Hematopoietic multipotent progenitor cell treated with erythropoietin and hydrocortisone succinate and interleukin-3 and kit ligand, for 6 days (in vitro differentiated cells): ENCODE measurements around the gene CNOT6L.
"Not testable (repeated sequence)": the region's sequence is repeated elsewhere in the genome, so short reads cannot be mapped to it uniquely, and the experiment has no call there.

Source experiments
- DNase-seq: peaks from one replicate; pipeline ENCODE4 v3.0.0-alpha.2; 2015

The CNOT6L gene

DNA sequence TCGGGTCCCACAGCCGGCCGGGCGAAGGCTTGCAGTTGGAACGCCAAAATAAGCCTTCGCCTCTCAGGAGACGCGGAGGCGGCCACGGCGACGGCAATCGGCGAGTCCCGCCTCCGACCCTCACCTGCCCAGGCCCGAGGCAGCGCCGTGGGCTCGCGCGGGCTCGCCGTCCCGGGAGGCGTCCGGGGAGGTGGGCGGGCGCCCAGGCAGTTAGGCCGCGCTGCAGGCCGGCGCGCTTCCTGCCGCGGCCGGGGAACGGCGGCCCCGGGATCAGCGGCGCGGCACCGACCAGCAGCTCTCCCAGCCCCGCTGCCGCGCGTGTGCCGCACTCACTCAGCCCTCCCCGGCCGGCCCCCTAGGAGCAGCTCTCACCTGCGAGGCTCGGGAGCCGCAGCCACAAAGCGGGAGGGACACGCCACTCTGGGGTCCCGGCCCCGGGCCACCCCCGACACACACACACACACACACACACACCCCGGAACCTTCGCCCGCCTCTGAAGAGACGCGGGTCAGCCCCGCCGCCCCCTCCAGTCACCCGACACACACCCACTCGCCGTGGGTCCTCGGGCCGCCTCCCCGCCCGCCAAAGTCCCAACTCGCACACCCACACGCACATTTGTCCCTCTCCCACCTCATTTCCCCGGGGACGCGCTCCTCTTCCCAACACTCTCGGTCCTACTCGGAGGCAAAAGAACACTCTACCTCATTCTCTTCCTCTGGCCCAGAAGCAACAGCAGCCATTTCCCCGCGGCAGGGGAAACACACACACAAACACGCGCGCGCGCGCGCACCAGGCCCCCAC, at the start of gene CNOT6L:
TSS of gene CNOT6L (minus strand) at position 767 of the 802 bp plus-strand sequence. CDS start at position 707, 60 bp downstream.
- DNase-seq, result peak; percentile 74

GRCh38 chr4:77865259-77865658, 46.1 kb upstream of the CNOT6L start:
- no peak for DNase-seq

- DNase-seq, result not testable (repeated sequence)
These were observed 44.2 kb upstream of the CNOT6L start for GRCh38 chr4:77863341-77863740.

DNA sequence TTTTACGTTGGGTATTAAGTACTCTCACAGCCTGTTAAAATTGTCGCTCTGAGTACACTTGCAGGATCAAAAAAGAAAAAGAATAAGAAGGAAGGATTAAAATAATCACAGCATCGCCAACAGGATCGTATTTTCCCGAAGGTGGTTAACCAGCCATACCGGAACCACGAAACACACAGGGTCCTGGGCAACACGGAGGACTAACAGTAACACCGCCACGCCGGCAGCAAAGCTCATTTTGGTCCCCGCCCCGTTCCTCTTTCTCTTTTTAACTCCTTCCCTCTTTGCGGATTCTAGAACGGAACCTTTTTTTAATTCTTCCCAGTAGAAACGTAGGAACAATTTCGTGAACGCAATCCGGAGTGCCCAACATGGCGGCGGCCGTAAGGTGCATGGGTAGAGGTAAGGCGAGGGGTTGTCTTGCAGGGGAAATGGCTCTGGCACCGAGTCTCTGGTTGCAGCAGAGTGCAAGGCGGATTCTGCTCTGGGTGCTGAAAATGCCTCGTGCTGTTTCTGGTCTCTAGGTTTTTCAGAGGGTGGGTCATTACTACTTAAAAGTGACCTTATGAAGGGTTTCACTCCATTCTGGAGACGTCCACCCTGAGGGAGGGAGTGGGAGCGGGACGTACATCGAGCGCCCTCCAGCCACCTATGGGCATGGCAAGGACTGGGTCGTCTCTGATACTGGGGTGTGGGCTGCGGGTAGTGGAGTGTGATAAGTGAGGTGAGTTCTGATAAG, 43.5 kb upstream of the CNOT6L start, which contains the start of gene MRPL1:
TSS of gene MRPL1 (plus strand) at position 353 of the 739 bp plus-strand sequence. CDS start at position 372, 19 bp downstream.
- DNase-seq, result peak; percentile 99

DNA sequence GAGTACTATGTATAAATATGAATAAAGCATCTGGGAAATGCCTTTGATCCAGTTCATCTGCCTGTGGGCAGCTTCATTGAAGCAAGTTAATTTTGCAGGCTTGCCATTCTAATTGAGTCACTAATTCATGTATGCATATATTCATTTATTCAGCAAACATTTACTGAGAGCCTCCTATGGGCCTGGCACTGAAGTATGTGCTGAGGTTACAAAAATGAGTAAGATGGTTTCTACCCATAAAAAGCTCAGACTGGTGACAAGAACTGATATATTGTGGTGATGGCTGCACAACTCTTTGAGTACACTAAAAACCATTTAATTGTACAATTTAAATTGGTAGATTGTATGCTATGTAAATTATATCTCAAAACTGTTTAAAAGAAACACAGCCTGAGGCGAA, 42.3 kb upstream of the CNOT6L start:
- DNase-seq, result peak; percentile 20

DNA sequence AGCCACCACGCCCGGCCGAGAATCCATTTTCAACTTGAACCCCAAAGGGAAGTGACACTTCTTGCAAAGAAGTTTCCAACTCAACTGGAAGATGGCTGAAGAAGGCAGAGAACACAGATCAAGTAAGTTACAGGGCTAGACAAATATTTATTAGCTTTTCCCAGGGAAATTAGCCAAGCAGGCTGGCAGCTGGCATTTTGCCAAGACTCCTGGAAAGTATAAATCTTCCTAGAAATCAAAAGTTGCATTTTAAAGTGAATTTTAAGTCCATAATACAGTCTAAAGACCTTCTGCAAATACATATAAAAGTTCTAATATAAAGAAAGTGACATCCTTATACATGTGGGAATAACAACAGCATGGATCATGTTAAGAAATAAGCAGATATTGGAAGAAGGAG, 40.1 kb upstream of the CNOT6L start:
- DNase-seq, result no peak

- no peak for DNase-seq
These were observed 37.0 kb upstream of the CNOT6L start for GRCh38 chr4:77856152-77856551.

- peak; percentile 67 for DNase-seq
These were observed 35.4 kb upstream of the CNOT6L start for GRCh38 chr4:77854431-77855111.

- peak; percentile 82 for DNase-seq
These were observed 33.8 kb upstream of the CNOT6L start for GRCh38 chr4:77852892-77853495.

- DNase-seq, result no peak
These were observed 30.3 kb upstream of the CNOT6L start for GRCh38 chr4:77849278-77849965.

- DNase-seq, result no peak
These were observed 29.3 kb upstream of the CNOT6L start for GRCh38 chr4:77848508-77848907.

- no peak for DNase-seq
These were observed 26.8 kb upstream of the CNOT6L start for GRCh38 chr4:77845929-77846328.

DNA sequence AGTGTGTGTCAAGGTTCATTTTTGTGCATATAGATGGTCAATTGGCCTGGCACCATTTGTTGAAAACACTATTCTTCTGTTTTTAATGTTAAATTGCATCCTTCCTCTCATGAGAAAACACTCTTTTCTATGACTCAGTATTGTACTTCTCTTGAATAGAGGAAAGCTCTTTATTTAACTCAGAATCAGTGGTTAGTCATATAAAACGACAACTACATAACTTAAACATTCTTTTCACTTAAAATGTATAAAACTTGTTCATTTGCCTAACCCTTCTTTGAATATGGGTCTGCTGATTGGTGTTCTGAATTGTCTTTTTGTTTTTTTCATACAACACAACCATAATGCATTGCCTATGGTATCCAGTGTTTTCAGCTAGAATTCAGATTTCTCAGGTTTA, 26.2 kb upstream of the CNOT6L start:
- no peak for DNase-seq

GRCh38 chr4:77844363-77844762, 25.2 kb upstream of the CNOT6L start:
- no peak for DNase-seq

GRCh38 chr4:77843628-77844027, 24.5 kb upstream of the CNOT6L start:
- DNase-seq, result no peak

DNA sequence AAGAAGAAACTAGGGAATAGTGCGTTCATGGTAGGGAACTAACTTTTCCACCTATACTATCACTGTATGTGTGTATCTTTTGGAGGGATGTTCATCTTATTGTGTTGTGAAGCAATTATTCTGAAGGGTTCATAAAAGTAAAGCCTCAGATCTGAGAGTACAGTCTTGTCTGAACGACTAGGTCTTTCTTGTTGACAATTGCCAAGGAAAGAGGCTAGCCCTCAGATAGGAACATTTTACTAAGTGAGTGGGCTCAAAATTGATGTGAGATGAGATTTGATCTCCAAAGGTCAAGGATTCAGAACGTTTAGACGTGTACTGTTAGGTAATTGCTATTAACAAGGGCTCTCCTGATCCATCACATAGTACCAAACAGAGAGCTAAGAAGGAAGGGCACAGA, 15.2 kb upstream of the CNOT6L start:
- DNase-seq, result no peak

DNA sequence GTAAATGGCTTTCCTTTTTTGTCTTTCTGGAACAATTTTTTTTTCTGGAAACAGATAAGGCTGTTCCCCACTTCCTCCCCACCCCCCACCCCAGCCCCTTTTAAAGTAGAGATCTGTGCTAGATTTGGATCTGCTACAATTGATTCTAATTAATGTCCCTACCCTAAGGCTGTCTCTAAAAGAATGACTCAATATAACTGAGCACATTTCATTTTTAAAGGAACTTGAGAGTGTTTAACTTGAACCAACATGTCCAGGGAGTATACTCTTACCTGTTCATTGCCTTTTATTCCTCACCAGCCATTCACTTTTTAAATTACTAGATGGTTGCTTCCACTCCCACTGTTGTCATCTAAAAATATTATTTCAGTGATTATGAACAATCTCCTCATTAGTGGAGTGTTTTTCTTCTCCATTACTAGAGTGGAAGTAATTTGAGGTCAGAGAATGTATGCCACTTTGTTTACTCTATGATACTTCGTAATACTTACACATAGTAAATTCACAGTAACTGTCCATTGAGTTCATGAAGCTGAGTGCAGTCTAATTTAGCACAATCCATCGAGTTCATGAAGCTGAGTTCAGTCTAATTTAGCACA, 14.1 kb upstream of the CNOT6L start:
- no peak for DNase-seq

DNA sequence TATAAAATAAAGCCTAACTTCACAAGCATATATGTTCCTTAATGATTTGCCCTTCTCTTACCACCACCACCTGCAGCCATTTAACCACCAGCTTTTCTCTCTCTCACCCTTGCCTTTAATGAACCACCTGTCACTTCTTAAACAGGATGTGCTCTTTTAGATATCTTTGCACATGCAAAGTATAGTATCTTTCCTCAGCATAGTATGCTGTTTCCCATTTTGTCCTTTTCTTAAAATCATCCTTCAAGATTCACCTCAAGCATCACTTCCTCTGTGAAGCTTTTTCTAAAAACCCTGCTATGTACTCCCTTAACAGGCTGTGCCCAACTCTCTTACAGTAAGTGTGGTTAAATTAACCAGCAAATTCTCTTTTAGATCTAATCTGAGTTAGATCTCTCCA, 8.2 kb upstream of the CNOT6L start:
- DNase-seq, result no peak

DNA sequence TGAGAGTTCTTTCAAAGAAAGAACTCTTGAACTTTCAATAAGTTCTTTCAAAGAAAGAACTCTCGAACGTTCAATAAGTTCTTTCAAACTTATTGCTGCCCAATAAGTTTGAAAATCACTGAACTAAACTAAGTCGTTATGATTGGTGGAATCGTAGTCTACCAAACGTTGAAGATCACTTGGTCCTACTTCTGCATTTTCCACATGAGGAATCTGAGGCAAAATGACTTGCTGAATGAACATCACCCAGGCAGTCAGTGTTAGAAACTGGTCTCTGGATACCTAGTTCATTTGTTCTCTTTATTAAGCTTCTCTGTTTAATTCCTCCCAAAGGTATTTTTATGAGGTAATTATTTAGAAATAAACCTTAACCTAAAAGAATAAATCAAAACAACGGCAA, 7.1 kb upstream of the CNOT6L start:
- no peak for DNase-seq

DNA sequence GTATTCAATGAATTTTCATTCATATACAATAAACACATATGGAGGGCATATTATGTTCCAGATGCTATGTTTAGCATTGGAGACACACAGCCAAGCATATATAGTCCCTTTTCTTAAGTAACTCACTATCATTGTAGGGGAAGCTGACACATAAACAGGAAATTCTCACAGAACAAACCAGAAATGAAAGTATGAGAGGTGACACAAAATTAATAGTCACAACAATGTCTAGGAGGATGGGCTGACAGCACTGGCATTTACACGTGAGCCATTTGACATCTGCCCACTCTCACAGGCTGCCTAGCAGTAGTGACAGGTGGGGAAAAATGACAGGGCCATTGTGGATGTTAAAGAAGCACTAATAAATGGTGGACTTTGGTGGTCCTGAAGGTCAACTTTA, 2.6 kb upstream of the CNOT6L start:
- DNase-seq, result peak; percentile 17

DNA sequence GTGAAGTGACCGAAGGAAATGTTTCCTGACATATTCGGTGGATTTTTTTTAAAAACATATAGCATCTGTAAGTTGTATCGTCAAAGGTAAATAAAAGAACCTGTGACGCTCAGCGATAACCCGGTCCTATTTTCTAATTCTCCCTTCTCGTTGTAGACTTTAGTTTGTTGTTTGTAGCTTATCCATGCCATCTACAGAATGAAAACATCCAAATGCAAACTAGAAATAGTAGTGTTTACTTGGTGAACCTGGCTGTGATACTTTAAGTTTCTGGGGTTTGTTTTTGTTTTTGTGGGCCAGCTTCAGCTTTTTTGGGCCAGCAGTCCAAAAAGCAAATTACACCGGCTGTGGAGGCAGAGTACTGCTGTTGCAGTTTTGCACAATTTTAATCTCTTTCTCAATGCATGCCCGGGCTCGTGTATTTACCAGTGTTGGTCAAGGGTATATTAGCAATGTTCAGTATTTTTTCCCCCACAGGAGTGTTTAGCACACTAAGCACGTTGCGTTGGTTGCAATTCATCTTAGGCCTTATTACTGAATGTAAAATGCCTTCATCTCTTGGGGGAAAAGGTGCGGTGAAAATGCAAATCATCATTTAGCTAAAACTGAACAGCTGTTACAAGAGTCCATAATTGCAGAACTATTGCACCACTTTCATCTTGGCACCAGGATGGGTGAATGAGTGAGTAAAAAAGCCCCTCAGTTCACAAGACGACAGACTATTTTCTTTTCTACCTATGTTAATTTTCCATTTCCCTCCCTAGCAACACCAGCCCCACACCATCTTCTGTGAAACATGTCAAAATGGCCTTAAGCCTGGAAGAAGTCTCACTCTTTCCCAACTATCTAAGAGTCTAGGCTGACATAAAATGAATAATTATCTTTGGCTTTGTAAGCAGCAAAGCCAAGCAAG, 1.7 kb upstream of the CNOT6L start:
- peak; percentile 54 for DNase-seq
